Transverse colon (tissue), 3 donors: ENCODE results near the gene TENT4B.

ENCODE experiments used
- EP300 ChIP-seq: sonication (generic); formaldehyde crosslinking; IDR thresholded peaks from one replicate; pipeline ENCODE4 v1.6.1; 2017; ENCODE audit warnings: antibody characterized with exemption, low read depth
- POLR2AphosphoS5 ChIP-seq, 3 donors: sonication (generic); formaldehyde crosslinking; IDR thresholded peaks; one replicate each; pipeline ENCODE4 v1.6.1; 2016; ENCODE audit warnings: antibody characterized with exemption in 3 of 3

- TF ChIP-seq EP300, result no peak
- no peak for TF ChIP-seq POLR2AphosphoS5 (IDR thresholded peaks at IDR 0.05)
These were observed 1.8 kb upstream of the TENT4B start for GRCh38 chr16:50151322-50151721.
